H1 (cell line): ENCODE results near the gene TEAD1. TPM values are rescaled to one million over a fixed set of nuclear protein-coding genes. Genes with fewer than 3 reads are reported as not detected.

ENCODE experiments used
- CTCF ChIA-PET: fragments of 300-600 bp; sonication (Branson Sonifier 250); formaldehyde crosslinking; loops from one replicate; lab custom pipeline; 2021; ENCODE audit not compliant: partially characterized antibody; lab: Charles Lee
- POLR2A ChIA-PET: fragments of 300-600 bp; sonication (Branson Sonifier 250); formaldehyde crosslinking; loops from one replicate; lab custom pipeline; 2021; ENCODE audit warnings: inconsistent platforms; ENCODE audit not compliant: partially characterized antibody; lab: Charles Lee
- DNase-seq, 2 experiments: peaks; one replicate each; pipeline versions ENCODE4 v3.0.0 to v3.0.0-alpha.2; 2010 to 2022; ENCODE audit warnings: low spot score in 2 of 2, low read depth in 1 of 2, mixed read lengths in 1 of 2
- FAIRE-seq: peaks from 2 replicates; lab custom pipeline; 2011; peaks lifted over from hg19 to GRCh38; lab: Jason Lieb, UNC
- H2AFZ ChIP-seq: 2 replicates; pipeline ENCODE4 v1.8.1; 2012; ENCODE audit warnings: low read length, inconsistent platforms
- H2AK5ac ChIP-seq: 2 replicates; pipeline ENCODE4 v1.6.1; 2013; ENCODE audit warnings: low read depth, low read length
- H2BK120ac ChIP-seq: replicated peaks from 2 replicates; pipeline ENCODE3; 2013; ENCODE audit warnings: low read depth, low read length, inconsistent platforms
- H2BK12ac ChIP-seq: 2 replicates; pipeline ENCODE4 v1.6.1; 2013; ENCODE audit warnings: low read depth, low read length
- H2BK15ac ChIP-seq: 2 replicates; pipeline ENCODE4 v1.6.1; 2013; ENCODE audit warnings: low read length
- H2BK20ac ChIP-seq: 2 replicates; pipeline ENCODE4 v1.6.1; 2013; ENCODE audit warnings: low read length
- H2BK5ac ChIP-seq: 2 replicates; pipeline ENCODE4 v1.6.1; 2013; ENCODE audit warnings: low read depth, low read length
- H3K14ac ChIP-seq: 2 replicates; pipeline ENCODE4 v1.6.1; 2013; ENCODE audit warnings: inconsistent platforms; ENCODE audit not compliant: insufficient read length
- H3K18ac ChIP-seq: 2 replicates; pipeline ENCODE4 v1.6.1; 2013; ENCODE audit warnings: low read length; ENCODE audit errors: extremely low read depth
- H3K23ac ChIP-seq: 2 replicates; pipeline ENCODE4 v1.6.1; 2013; ENCODE audit warnings: inconsistent platforms; ENCODE audit not compliant: insufficient read length
- H3K23me2 ChIP-seq: 2 replicates; pipeline ENCODE4 v1.6.1; 2013; ENCODE audit warnings: low read depth, low read length
- H3K27ac ChIP-seq: 2 replicates; pipeline ENCODE4 v1.6.1; 2011; ENCODE audit warnings: low read depth, low read length, inconsistent platforms
- H3K27me3 ChIP-seq, 4 experiments: replicated peaks in 1 of 4; 1 replicate in 1 of 4; 2 replicates in 3 of 4; pipeline versions ENCODE4 v1.6.1 to v1.8.1; 2011 to 2013; ENCODE audit warnings: low read length in 3 of 4, mild to moderate bottlenecking in 3 of 4, inconsistent platforms in 2 of 4, mixed read lengths in 2 of 4, moderate library complexity in 1 of 4; ENCODE audit not compliant: control insufficient read depth in 3 of 4, insufficient read depth in 3 of 4; ENCODE audit errors: extremely low read depth in 1 of 4
- H3K36me3 ChIP-seq, 4 experiments: 2 replicates each; pipeline versions ENCODE4 v1.6.1 to v1.8.1; 2011 to 2013; ENCODE audit warnings: mild to moderate bottlenecking in 4 of 4, low read length in 3 of 4, moderate library complexity in 2 of 4, control low read depth in 1 of 4, inconsistent platforms in 1 of 4; ENCODE audit not compliant: insufficient read depth in 4 of 4, control insufficient read depth in 2 of 4
- H3K4ac ChIP-seq: replicated peaks from 2 replicates; pipeline ENCODE3; 2013; ENCODE audit warnings: low read length, low read depth, mixed read lengths, inconsistent platforms; ENCODE audit not compliant: insufficient read length
- H3K4me1 ChIP-seq, 4 experiments: replicated peaks in 1 of 4; 1 replicate in 1 of 4; 2 replicates in 3 of 4; pipeline versions ENCODE4 v1.6.1 to v1.8.1; 2011 to 2013; ENCODE audit warnings: low read length in 3 of 4, inconsistent platforms in 2 of 4, mixed read lengths in 1 of 4; ENCODE audit not compliant: insufficient read depth in 4 of 4, control insufficient read depth in 3 of 4
- H3K4me2 ChIP-seq, 2 experiments: 2 replicates each; pipeline versions ENCODE4 v1.6.1 to v1.8.1; 2011 to 2013; ENCODE audit warnings: low read depth in 2 of 2, low read length in 2 of 2, control low read depth in 1 of 2, inconsistent platforms in 1 of 2, mild to moderate bottlenecking in 1 of 2; ENCODE audit not compliant: insufficient read depth in 1 of 2
- H3K4me3 ChIP-seq, 4 experiments: fragments of 200-600, 300-600 bp in 1 of 4; sonication (generic), shearing (Covaris generic), sonication (Bioruptor Twin) in 1 of 4; 2 replicates each; pipeline versions ENCODE4 v1.5.1 to v1.8.1; 2011 to 2016; ENCODE audit warnings: low read length in 4 of 4, low read depth in 3 of 4, control low read depth in 2 of 4, inconsistent platforms in 2 of 4, mild to moderate bottlenecking in 2 of 4, mixed read lengths in 1 of 4, moderate library complexity in 1 of 4; ENCODE audit not compliant: insufficient read depth in 2 of 4; ENCODE audit errors: extremely low read depth in 1 of 4
- H3K56ac ChIP-seq: replicated peaks from 2 replicates; pipeline ENCODE3; 2013; ENCODE audit warnings: low read depth, mild to moderate bottlenecking, mixed read lengths, low read length, inconsistent platforms; ENCODE audit not compliant: insufficient read length
- H3K79me1 ChIP-seq: 2 replicates; pipeline ENCODE4 v1.6.1; 2013; ENCODE audit warnings: low read depth, low read length, control low read depth
- H3K79me2 ChIP-seq, 2 experiments: 2 replicates each; pipeline versions ENCODE4 v1.6.1 to v1.8.1; 2012 to 2013; ENCODE audit warnings: low read length in 2 of 2, mild to moderate bottlenecking in 2 of 2, inconsistent platforms in 1 of 2; ENCODE audit not compliant: insufficient read depth in 2 of 2, control insufficient read depth in 1 of 2
- H3K9ac ChIP-seq, 4 experiments: replicated peaks in 1 of 4; 1 replicate in 1 of 4; 2 replicates in 3 of 4; pipeline versions ENCODE4 v1.6.1 to v1.8.1; 2011 to 2013; ENCODE audit warnings: low read depth in 3 of 4, low read length in 3 of 4, control low read depth in 2 of 4, mild to moderate bottlenecking in 2 of 4, moderate library complexity in 2 of 4, inconsistent platforms in 1 of 4; ENCODE audit errors: extremely low read depth in 1 of 4
- H3K9me3 ChIP-seq, 2 experiments: 2 replicates each; pipeline versions ENCODE4 v1.6.1 to v1.8.1; 2012 to 2013; ENCODE audit warnings: mild to moderate bottlenecking in 2 of 2, moderate library complexity in 2 of 2, control low read depth in 1 of 2, inconsistent platforms in 1 of 2, low read depth in 1 of 2, low read length in 1 of 2, mixed read lengths in 1 of 2; ENCODE audit not compliant: insufficient read depth in 2 of 2
- H4K20me1 ChIP-seq, 2 experiments: replicated peaks in 1 of 2; 2 replicates each; pipeline versions ENCODE3 to v1.8.1; 2011 to 2013; ENCODE audit warnings: inconsistent platforms in 2 of 2, low read length in 2 of 2, mild to moderate bottlenecking in 1 of 2; ENCODE audit not compliant: insufficient read depth in 2 of 2, control insufficient read depth in 1 of 2
- H4K5ac ChIP-seq: 2 replicates; pipeline ENCODE4 v1.6.1; 2013; ENCODE audit warnings: low read length, low read depth, mixed read lengths, inconsistent platforms; ENCODE audit not compliant: insufficient read length
- H4K8ac ChIP-seq: 2 replicates; pipeline ENCODE4 v1.8.0; 2013; ENCODE audit warnings: mild to moderate bottlenecking, moderate library complexity, low read length, inconsistent platforms; ENCODE audit not compliant: insufficient read depth; ENCODE audit errors: extremely low read depth
- H4K91ac ChIP-seq: replicated peaks from 2 replicates; pipeline ENCODE3; 2013; ENCODE audit warnings: low read length, mixed read lengths, inconsistent platforms; ENCODE audit not compliant: insufficient read length
- CTBP2 ChIP-seq: IDR thresholded peaks from 2 replicates; pipeline ENCODE4 v1.7.0; 2011; ENCODE audit warnings: borderline replicate concordance, mild to moderate bottlenecking, moderate library complexity, mixed read lengths, low read length; ENCODE audit not compliant: insufficient read depth, insufficient read length
- EGR1 ChIP-seq: IDR thresholded peaks from 2 replicates; pipeline ENCODE4 v1.6.1; 2011; ENCODE audit warnings: low read depth, low read length, borderline replicate concordance
- EZH2 ChIP-seq: fragments of 200-600 bp; sonication (generic); IDR thresholded peaks from 2 replicates; pipeline ENCODE4 v1.7.1; 2012; ENCODE audit warnings: low read depth, mild to moderate bottlenecking, moderate library complexity, low read length, inconsistent platforms; ENCODE audit not compliant: severe bottlenecking
- HDAC2 ChIP-seq, 2 experiments: fragments of 300-600 bp in 1 of 2; sonication (generic) in 1 of 2; IDR thresholded peaks; 2 replicates each; pipeline ENCODE4 v1.6.1; 2011 to 2012; ENCODE audit warnings: low read depth in 2 of 2, low read length in 2 of 2, mild to moderate bottlenecking in 2 of 2, moderate library complexity in 2 of 2, borderline replicate concordance in 1 of 2, inconsistent platforms in 1 of 2
- MAFK ChIP-seq: IDR thresholded peaks from 2 replicates; pipeline ENCODE4 v1.6.1; 2012; ENCODE audit warnings: low read depth, mild to moderate bottlenecking, improper control_type of control experiment, low read length
- PHF8 ChIP-seq: fragments of 200-600 bp; sonication (generic); conservative IDR thresholded peaks from 2 replicates; pipeline ENCODE4 v1.7.1; 2012; ENCODE audit warnings: low read depth, mild to moderate bottlenecking, inconsistent platforms, low read length, moderate library complexity
- POLR2A ChIP-seq, 2 experiments: IDR thresholded peaks; 1 replicate in 1 of 2; 2 replicates in 1 of 2; pipeline ENCODE4 v1.6.1; 2011; ENCODE audit warnings: low read depth in 2 of 2, low read length in 2 of 2, mild to moderate bottlenecking in 2 of 2; ENCODE audit errors: control extremely low read depth in 1 of 2
- POLR2AphosphoS5 ChIP-seq: IDR thresholded peaks from 2 replicates; pipeline ENCODE4 v1.6.1; 2011; ENCODE audit warnings: low read depth, low read length
- TAF1 ChIP-seq: IDR thresholded peaks from 2 replicates; pipeline ENCODE4 v1.6.1; 2011; ENCODE audit warnings: mild to moderate bottlenecking, low read depth, low read length
- WGBS, 2 experiments: shearing (Covaris generic) in 1 of 2; methylation state at CpG; one replicate each; pipeline versions ENCODE4 v1.1.6 to v1.1.7; 2013 to 2015; ENCODE audit warnings: low lambda C conversion rate in 2 of 2, mixed read lengths in 2 of 2, inconsistent platforms in 1 of 2, low coverage in 1 of 2, missing lambda C conversion rate in 1 of 2; ENCODE audit not compliant: insufficient replicate concordance in 2 of 2, insufficient coverage in 1 of 2, insufficient read length in 1 of 2; ENCODE audit errors: extremely low coverage in 1 of 2, missing lambda C conversion rate in 1 of 2; 5-methylcytosine and 5-hydroxymethylcytosine counted together
- polyA plus RNA-seq, 7 experiments: library from polyadenylated mRNA; depleted of rRNA in 3 of 7; stranded (reverse) in 5 of 7; unstranded in 2 of 7; fragments of >200 nt in 5 of 7; fragments of 200-250 nt in 2 of 7; gene quantifications; 1 replicate in 5 of 7; 2 replicates in 1 of 7; 4 replicates in 1 of 7; pipeline versions ENCODE4 v1.2.1 to v1.2.3, GENCODE V29; 2011 to 2013; ENCODE audit warnings: missing spikeins in 2 of 7, mixed read lengths in 2 of 7
- total RNA-seq: library from RNA; stranded (reverse); fragmentation: NEBNext Ultra II Directional; extraction: Animal tissue kit (Norgen Biotek cat#: 25700); gene quantifications from 2 replicates; pipeline ENCODE4 v1.2.1, GENCODE V29; 2021

Gene TEAD1
- total and polyA plus RNA-seq, 2 of the 8 experiments (the other 6 are each of a cell fraction or from before 2014, with no cell fraction given), result 15.6 to 67.4 TPM

DNA sequence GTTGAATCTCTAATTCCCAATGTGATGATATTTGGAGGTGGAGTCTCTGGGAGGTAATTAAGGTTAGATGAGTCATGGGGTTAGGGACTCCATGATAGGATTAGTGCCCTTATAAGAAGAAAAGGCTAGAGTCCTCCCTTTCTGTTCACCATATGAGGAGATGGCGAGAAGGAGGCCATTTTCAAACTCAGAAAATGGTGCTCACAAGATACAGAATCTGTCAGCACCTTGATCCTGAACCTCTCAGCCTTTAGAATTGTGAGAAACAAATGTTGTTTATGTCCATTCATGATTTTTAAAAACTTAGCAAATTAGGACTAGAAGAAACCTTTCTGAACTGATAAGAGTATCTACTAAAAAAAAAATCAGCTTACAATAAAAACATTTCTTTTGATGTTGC is 277.2 kb downstream of the TEAD1 start:
- H4K91ac ChIP-seq, result no peak overlapping the region
- H3K14ac ChIP-seq, result no peak overlapping the region
- no peaks in the 10 kb centered on the region for H3K79me1 ChIP-seq
- no peaks in the 10 kb centered on the region for H3K27me3 ChIP-seq
- no peak overlapping the region for H2BK20ac ChIP-seq
- H4K20me1 ChIP-seq, result no peaks in the 10 kb centered on the region
- no peak overlapping the region for H2BK12ac ChIP-seq
- WGBS, 2 experiments, result 86% methylated on average over 1 of the region's 1 CpG; no CpG with 5 or more reads in 1 of the 2 experiments
- H3K56ac ChIP-seq, result no peak overlapping the region
- H3K4me1 ChIP-seq, result no peaks in the 10 kb centered on the region
- no peak overlapping the region for H3K4me3 ChIP-seq
- no peak overlapping the region for H2AK5ac ChIP-seq
- DNase-seq (no peak), FAIRE-seq (no peak)
- H2BK15ac ChIP-seq, result no peak overlapping the region
- H3K9me3 ChIP-seq, result peaks cover 0 to 5% of the 10 kb centered on the region in 2 experiments; a peak in 1 of 4 replicates
- H3K23ac ChIP-seq, result no peak overlapping the region
- no peaks in the 10 kb centered on the region for H3K36me3 ChIP-seq
- POLR2A ChIA-PET, result no interaction called here
- TF ChIP-seq POLR2A (IDR thresholded peaks at IDR 0.05; ENCODE audit: control extremely low read depth in 1 of 2, low read depth in 2 of 2, low read length in 2 of 2), result no peak
- TF ChIP-seq PHF8, result no peak
- no peak for TF ChIP-seq CTBP2
- TF ChIP-seq HDAC2 (IDR thresholded peaks at IDR 0.05; ENCODE audit: borderline replicate concordance in 1 of 2, low read depth in 2 of 2, low read length in 2 of 2), result no peak
- no peak for TF ChIP-seq MAFK
- no peak for TF ChIP-seq POLR2AphosphoS5
- no peak for TF ChIP-seq EZH2
- TF ChIP-seq EGR1, result no peak
- TF ChIP-seq TAF1, result no peak
- TF ChIP-seq, all 59 proteins: peak for 0
- no peak overlapping the region for H2BK5ac ChIP-seq
- H3K4ac ChIP-seq, result no peak overlapping the region
- no peak overlapping the region for H2BK120ac ChIP-seq
- no peak overlapping the region for H4K8ac ChIP-seq
- H3K23me2 ChIP-seq, result no peaks in the 10 kb centered on the region
- no peak overlapping the region for H4K5ac ChIP-seq
- no peak overlapping the region for H3K27ac ChIP-seq
- no peak overlapping the region for H2AFZ ChIP-seq
- CTCF ChIA-PET, result no interaction called here
- H3K4me2 ChIP-seq, result no peak overlapping the region
- H3K18ac ChIP-seq, result no peak overlapping the region
- H3K79me2 ChIP-seq, result no peaks in the 10 kb centered on the region
- no peak overlapping the region for H3K9ac ChIP-seq
